Osteoblast (primary cell): ENCODE results near the gene COLEC12. TPM values are rescaled to one million over a fixed set of nuclear protein-coding genes. Genes with fewer than 3 reads are reported as not detected.

Source experiments
- DNase-seq: peaks from one replicate; pipeline ENCODE4 v3.0.0; 2011; ENCODE audit warnings: low spot score, mixed read lengths; ENCODE audit not compliant: insufficient read length; ENCODE audit errors: missing footprints
- H2AFZ ChIP-seq: 2 replicates; pipeline ENCODE4 v1.6.0; 2011; ENCODE audit warnings: mild to moderate bottlenecking, low read length
- H3K27ac ChIP-seq: 2 replicates; pipeline ENCODE4 v1.5.1; 2011; ENCODE audit warnings: mild to moderate bottlenecking, low read depth, low read length, moderate library complexity
- H3K27me3 ChIP-seq: 2 replicates; pipeline ENCODE4 v1.6.0; 2012; ENCODE audit warnings: mild to moderate bottlenecking, control low read depth, inconsistent platforms, low read length, moderate library complexity; ENCODE audit not compliant: insufficient read depth
- H3K36me3 ChIP-seq: 2 replicates; pipeline ENCODE4 v1.5.1; 2011; ENCODE audit warnings: mild to moderate bottlenecking, low read length, control low read depth, moderate library complexity; ENCODE audit not compliant: insufficient read depth
- H3K4me1 ChIP-seq: 2 replicates; pipeline ENCODE4 v1.5.1; 2011; ENCODE audit warnings: mild to moderate bottlenecking, low read length, control low read depth, moderate library complexity; ENCODE audit not compliant: insufficient read depth
- H3K4me2 ChIP-seq: 2 replicates; pipeline ENCODE4 v1.6.0; 2011; ENCODE audit warnings: mild to moderate bottlenecking, low read length; ENCODE audit not compliant: insufficient read depth
- H3K4me3 ChIP-seq: fragments of 200-600 bp; sonication (generic); 3 replicates; pipeline ENCODE4 v1.5.1; 2012; ENCODE audit warnings: mild to moderate bottlenecking, low read length, inconsistent platforms; ENCODE audit not compliant: insufficient read depth
- H3K79me2 ChIP-seq: 2 replicates; pipeline ENCODE4 v1.6.0; 2012; ENCODE audit warnings: mild to moderate bottlenecking, low read length, control low read depth, inconsistent platforms; ENCODE audit not compliant: insufficient read depth
- H3K9me3 ChIP-seq: 2 replicates; pipeline ENCODE4 v1.5.1; 2011; ENCODE audit warnings: low read depth, low read length, control low read depth
- H4K20me1 ChIP-seq: 2 replicates; pipeline ENCODE4 v1.6.0; 2012; ENCODE audit warnings: mild to moderate bottlenecking, low read length, control low read depth; ENCODE audit not compliant: insufficient read depth
- total RNA-seq: library from RNA; depleted of rRNA; stranded (reverse); fragments of >200 nt; gene quantifications from 2 replicates; pipeline ENCODE4 v1.2.3, GENCODE V29; 2012
- TF ChIP-seq, protein P1 (sequence below): IDR thresholded peaks from 2 replicates; pipeline ENCODE4 v1.5.1; 2011; ENCODE audit warnings: mild to moderate bottlenecking, low read depth, low read length, moderate library complexity; ENCODE audit errors: extremely low read depth

The COLEC12 gene
- total RNA-seq, 1 donor: 38.0 TPM

GRCh38 chr18:383135-383534, 117.4 kb downstream of the COLEC12 start:
- H3K9me3 ChIP-seq: no peaks in the 10 kb centered on the region
- no peaks in the 10 kb centered on the region for H4K20me1 ChIP-seq
- H3K4me3 ChIP-seq: no peak overlapping the region
- peaks cover 2% of the 10 kb centered on the region for H3K4me1 ChIP-seq
- H3K27ac ChIP-seq: no peak overlapping the region
- no peak overlapping the region for H2AFZ ChIP-seq
- no peaks in the 10 kb centered on the region for H3K79me2 ChIP-seq
- DNase-seq: peak; percentile 78
- TF ChIP-seq, protein P1, sequence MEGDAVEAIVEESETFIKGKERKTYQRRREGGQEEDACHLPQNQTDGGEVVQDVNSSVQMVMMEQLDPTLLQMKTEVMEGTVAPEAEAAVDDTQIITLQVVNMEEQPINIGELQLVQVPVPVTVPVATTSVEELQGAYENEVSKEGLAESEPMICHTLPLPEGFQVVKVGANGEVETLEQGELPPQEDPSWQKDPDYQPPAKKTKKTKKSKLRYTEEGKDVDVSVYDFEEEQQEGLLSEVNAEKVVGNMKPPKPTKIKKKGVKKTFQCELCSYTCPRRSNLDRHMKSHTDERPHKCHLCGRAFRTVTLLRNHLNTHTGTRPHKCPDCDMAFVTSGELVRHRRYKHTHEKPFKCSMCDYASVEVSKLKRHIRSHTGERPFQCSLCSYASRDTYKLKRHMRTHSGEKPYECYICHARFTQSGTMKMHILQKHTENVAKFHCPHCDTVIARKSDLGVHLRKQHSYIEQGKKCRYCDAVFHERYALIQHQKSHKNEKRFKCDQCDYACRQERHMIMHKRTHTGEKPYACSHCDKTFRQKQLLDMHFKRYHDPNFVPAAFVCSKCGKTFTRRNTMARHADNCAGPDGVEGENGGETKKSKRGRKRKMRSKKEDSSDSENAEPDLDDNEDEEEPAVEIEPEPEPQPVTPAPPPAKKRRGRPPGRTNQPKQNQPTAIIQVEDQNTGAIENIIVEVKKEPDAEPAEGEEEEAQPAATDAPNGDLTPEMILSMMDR: no peak
- no peak overlapping the region for H3K4me2 ChIP-seq
- no peaks in the 10 kb centered on the region for H3K36me3 ChIP-seq
- H3K27me3 ChIP-seq: no peaks in the 10 kb centered on the region

GRCh38 chr18:382423-382984, 118.0 kb downstream of the COLEC12 start:
- Histone ChIP-seq H3K79me2 (no peaks in the 10 kb centered on the region), H3K27ac (no peak overlapping the region), H3K36me3 (no peaks in the 10 kb centered on the region), H3K27me3 (no peaks in the 10 kb centered on the region), H3K4me2 (no peak overlapping the region), H3K4me3 (no peak overlapping the region), H2AFZ (no peak overlapping the region), H4K20me1 (no peaks in the 10 kb centered on the region), H3K9me3 (no peaks in the 10 kb centered on the region), H3K4me1 (peaks cover 5% of the 10 kb centered on the region)
- no peak for DNase-seq
- TF ChIP-seq, protein P1: no peak

DNA sequence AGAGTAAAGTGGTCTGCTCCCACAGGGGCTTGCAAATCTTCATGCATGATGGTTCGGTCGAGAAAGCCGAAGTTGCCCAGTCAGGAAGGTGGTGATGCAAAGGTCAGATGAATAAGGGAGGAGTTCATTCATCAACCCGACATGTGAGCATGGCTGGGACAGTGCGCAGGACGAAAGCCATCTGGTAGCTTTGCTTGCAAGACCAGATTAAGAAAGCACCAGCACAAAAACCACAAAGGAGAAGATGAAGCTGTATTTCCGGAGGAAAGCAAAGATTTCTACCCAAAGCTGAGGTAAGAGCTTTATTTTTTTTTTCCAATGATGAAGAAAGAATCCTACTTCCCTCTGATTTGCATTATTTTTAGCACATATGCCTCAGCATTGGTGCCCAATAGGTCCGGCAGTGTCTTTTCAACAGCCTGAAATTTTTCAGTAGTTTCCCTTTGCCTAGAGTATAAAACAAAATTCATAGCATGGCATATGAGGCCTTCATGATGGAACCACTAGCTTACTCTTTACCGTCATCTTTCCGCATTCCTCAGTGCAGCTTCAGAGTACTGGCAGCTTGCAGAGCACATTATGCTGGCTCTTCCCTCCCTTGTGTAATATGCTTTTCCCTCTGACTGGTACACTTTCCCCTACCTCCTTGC, 120.7 kb downstream of the COLEC12 start:
- Histone ChIP-seq H3K4me2 (no peak overlapping the region), H3K79me2 (no peaks in the 10 kb centered on the region)

GRCh38 chr18:378079-378478, 122.4 kb downstream of the COLEC12 start:
- Histone ChIP-seq H3K36me3 (no peaks in the 10 kb centered on the region), H3K27me3 (no peaks in the 10 kb centered on the region), H3K4me2 (no peak overlapping the region), H3K4me1 (peaks cover 10% of the 10 kb centered on the region), H4K20me1 (no peaks in the 10 kb centered on the region), H3K27ac (no peak overlapping the region), H2AFZ (no peak overlapping the region), H3K9me3 (no peaks in the 10 kb centered on the region), H3K4me3 (no peak overlapping the region), H3K79me2 (no peaks in the 10 kb centered on the region)
- no peak for DNase-seq
- TF ChIP-seq, protein P1: no peak

More for the DNA sequence above, 120.7 kb downstream of the COLEC12 start:
- no peak for DNase-seq
- Histone ChIP-seq H3K27me3 (no peaks in the 10 kb centered on the region), H3K4me1 (peaks cover 10% of the 10 kb centered on the region), H2AFZ (no peak overlapping the region), H3K27ac (no peak overlapping the region), H3K36me3 (no peaks in the 10 kb centered on the region), H3K4me3 (no peak overlapping the region), H4K20me1 (no peaks in the 10 kb centered on the region), H3K9me3 (no peaks in the 10 kb centered on the region)
- TF ChIP-seq, protein P1: no peak
